ENCODE results near the gene SDF4. TPM values are rescaled to one million over a fixed set of nuclear protein-coding genes. Genes with fewer than 3 reads are reported as not detected.

SDF4 gene
- total and polyA plus RNA-seq, 12 donors: 95.6 to 184 (median 123) TPM

GRCh38 chr1:1268284-1268682 is 36.5 kb upstream of the SDF4 start:
- intact Hi-C loops (cut with DNase I): no loop called here

GRCh38 chr1:1267488-1268283 is 35.9 kb upstream of the SDF4 start:
- H3K27me3 ChIP-seq: no peaks in the 10 kb centered on the region
- ATAC-seq: no peak
- H3K4me3 ChIP-seq: no peak overlapping the region
- H3K4me1 ChIP-seq: peaks cover 21 to 37% (median 30%) of the 10 kb centered on the region in 9 donors
- H3K27ac ChIP-seq: no peak overlapping the region
- DNase-seq: no peak
- peaks cover 0 to 80% (median 24%) of the 10 kb centered on the region in 9 donors for H3K36me3 ChIP-seq
- intact Hi-C loops (cut with DNase I): no loop called here
- no peaks in the 10 kb centered on the region for H3K9me3 ChIP-seq
- WGBS, 2 donors: 94 to 96% methylated on average over 39 of the region's 39 CpGs
- TF ChIP-seq CTCF (IDR thresholded peaks at IDR 0.05): no peak

More at GRCh38 chr1:1268284-1268682, 36.5 kb upstream of the SDF4 start:
- H3K27me3 ChIP-seq: no peaks in the 10 kb centered on the region
- H3K27ac ChIP-seq: no peak overlapping the region
- WGBS, 2 donors: 93 to 96% methylated on average over 13 of the region's 13 CpGs
- DNase-seq (no peak), ATAC-seq (no peak)
- H3K36me3 ChIP-seq: peaks cover 0 to 74% (median 18%) of the 10 kb centered on the region in 9 donors
- H3K4me1 ChIP-seq: peaks cover 21 to 40% (median 34%) of the 10 kb centered on the region in 9 donors
- TF ChIP-seq CTCF (IDR thresholded peaks at IDR 0.05): no peak
- no peaks in the 10 kb centered on the region for H3K9me3 ChIP-seq
- H3K4me3 ChIP-seq: no peak overlapping the region

- peaks cover 0 to 95% (median 28%) of the 10 kb centered on the region in 9 donors for H3K36me3 ChIP-seq
- peaks cover 2 to 37% (median 21%) of the 10 kb centered on the region in 9 donors for H3K4me1 ChIP-seq
- no peak for ATAC-seq
- DNase-seq: no peak
- TF ChIP-seq CTCF (IDR thresholded peaks at IDR 0.05): peak in 1 of 9 donors; percentile 10
- no peak overlapping the region for H3K27ac ChIP-seq
- H3K9me3 ChIP-seq: no peaks in the 10 kb centered on the region
- H3K27me3 ChIP-seq: no peaks in the 10 kb centered on the region
- WGBS, 2 donors: 81 to 82% methylated on average over 10 of the region's 10 CpGs
- no peak overlapping the region for H3K4me3 ChIP-seq
- intact Hi-C loops (cut with DNase I): no loop called here
These were observed 33.1 kb upstream of the SDF4 start for GRCh38 chr1:1264868-1265272.

GRCh38 chr1:1264026-1264425 is 32.2 kb upstream of the SDF4 start:
- Histone ChIP-seq H3K4me1 (peaks cover 0 to 40% (median 22%) of the 10 kb centered on the region in 9 donors), H3K4me3 (no peak overlapping the region), H3K27me3 (no peaks in the 10 kb centered on the region), H3K36me3 (peaks cover 0 to 97% (median 28%) of the 10 kb centered on the region in 9 donors), H3K27ac (no peak overlapping the region), H3K9me3 (no peaks in the 10 kb centered on the region)
- 88 to 92% methylated on average over 9 of the region's 9 CpGs for WGBS, 2 donors
- intact Hi-C loops (cut with DNase I): no loop called here
- no peak for ATAC-seq
- DNase-seq: no peak
- no peak for TF ChIP-seq CTCF (IDR thresholded peaks at IDR 0.05)
